T-helper 1 cell treated with Interleukin-12 subunit alpha and Interleukin-12 subunit beta and Interleukin-4 antibody, amounts not matched to agents 30 μg/mL and 1 μg/mL, for 36 hours (primary cell): ENCODE data around the gene PTPRE.
A peak's percentile ranks its signal among the peaks of the same experiment; 100 is the strongest.

Experiments used
- H3K27ac Mint-ChIP-seq: one replicate; pipeline ENCODE4 v1.8.0; 2021; ENCODE audit warnings: mild to moderate bottlenecking, mixed read lengths
- H3K27me3 Mint-ChIP-seq: one replicate; pipeline ENCODE4 v1.8.0; 2021; ENCODE audit warnings: low read depth, mixed read lengths
- H3K36me3 Mint-ChIP-seq: one replicate; pipeline ENCODE4 v1.8.0; 2021; ENCODE audit warnings: low read depth, mixed read lengths
- H3K4me1 Mint-ChIP-seq: one replicate; pipeline ENCODE4 v1.8.0; 2021; ENCODE audit warnings: low read depth, mixed read lengths
- H3K4me3 Mint-ChIP-seq: one replicate; pipeline ENCODE4 v1.8.0; 2021; ENCODE audit warnings: mild to moderate bottlenecking, moderate library complexity, mixed read lengths
- H3K9me3 Mint-ChIP-seq: one replicate; pipeline ENCODE4 v1.8.0; 2021; ENCODE audit warnings: mixed read lengths

The PTPRE gene

GRCh38 chr10:128116851-128117615 lies 210.1 kb downstream of the PTPRE start:
- Mint-ChIP-seq H3K36me3 (peaks cover 52% of the 10 kb centered on the region), H3K27ac (no peak overlapping the region), H3K4me1 (peaks cover 33% of the 10 kb centered on the region), H3K4me3 (no peak overlapping the region), H3K9me3 (no peaks in the 10 kb centered on the region), H3K27me3 (no peaks in the 10 kb centered on the region)

GRCh38 chr10:128121750-128122412 lies 215.0 kb downstream of the PTPRE start:
- no peaks in the 10 kb centered on the region for H3K27me3 Mint-ChIP-seq
- peaks cover 46% of the 10 kb centered on the region for H3K4me1 Mint-ChIP-seq
- no peaks in the 10 kb centered on the region for H3K9me3 Mint-ChIP-seq
- no peak overlapping the region for H3K4me3 Mint-ChIP-seq
- peak overlapping the region; percentile 56 for H3K27ac Mint-ChIP-seq
- H3K36me3 Mint-ChIP-seq, result peaks cover 47% of the 10 kb centered on the region

DNA sequence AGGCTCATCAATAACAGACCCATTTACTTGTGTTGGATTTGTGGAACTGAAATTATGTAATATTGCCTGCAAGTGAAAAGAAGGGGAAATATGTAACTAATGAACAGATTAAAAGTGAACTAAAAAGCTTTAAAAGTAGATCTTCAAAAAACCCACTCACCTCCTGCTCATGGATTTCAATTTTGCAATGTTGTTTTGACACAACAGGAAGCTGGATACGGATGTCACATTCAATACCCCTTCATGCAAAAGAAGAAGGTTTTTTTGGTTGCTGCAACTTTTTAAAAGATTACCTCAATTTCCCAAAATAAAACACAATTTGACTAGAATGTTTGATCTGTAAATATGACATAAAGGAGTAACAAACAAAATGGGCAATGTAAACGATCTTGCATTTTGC lies 216.0 kb downstream of the PTPRE start:
- no peaks in the 10 kb centered on the region for H3K27me3 Mint-ChIP-seq
- H3K9me3 Mint-ChIP-seq, result no peaks in the 10 kb centered on the region
- peak overlapping the region; percentile 12 for H3K4me3 Mint-ChIP-seq
- peaks cover 47% of the 10 kb centered on the region for H3K36me3 Mint-ChIP-seq
- peaks cover 49% of the 10 kb centered on the region for H3K4me1 Mint-ChIP-seq
- peak overlapping the region; percentile 81 for H3K27ac Mint-ChIP-seq

DNA sequence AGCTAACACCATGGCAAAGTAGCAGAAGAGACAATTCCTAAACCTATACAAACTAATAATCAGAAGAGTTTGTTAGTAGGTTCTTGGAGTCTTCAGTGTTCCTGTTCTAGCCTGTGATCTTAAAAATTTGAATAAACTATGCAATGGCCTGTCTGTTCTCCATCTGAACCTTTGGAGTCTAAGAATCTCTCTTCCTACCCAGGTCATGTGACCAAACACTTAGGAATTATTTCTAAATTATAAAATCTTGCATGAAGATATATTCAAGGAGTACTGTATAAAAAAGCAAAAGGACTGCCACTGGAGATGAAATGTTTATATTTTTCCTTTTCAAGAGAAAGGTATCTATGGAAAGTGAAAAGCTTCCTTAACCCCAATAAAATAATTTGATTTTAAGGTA lies 216.9 kb downstream of the PTPRE start:
- Mint-ChIP-seq H3K9me3 (no peaks in the 10 kb centered on the region), H3K27ac (peak overlapping the region; percentile 73), H3K27me3 (no peaks in the 10 kb centered on the region), H3K4me1 (peaks cover 49% of the 10 kb centered on the region), H3K36me3 (peaks cover 42% of the 10 kb centered on the region), H3K4me3 (peak overlapping the region; percentile 99)

GRCh38 chr10:128124813-128125403 lies 218.0 kb downstream of the PTPRE start:
- no peaks in the 10 kb centered on the region for H3K9me3 Mint-ChIP-seq
- H3K27ac Mint-ChIP-seq, result peak overlapping the region; percentile 97
- peaks cover 35% of the 10 kb centered on the region for H3K36me3 Mint-ChIP-seq
- peaks cover 41% of the 10 kb centered on the region for H3K4me1 Mint-ChIP-seq
- no peaks in the 10 kb centered on the region for H3K27me3 Mint-ChIP-seq
- H3K4me3 Mint-ChIP-seq, result peak overlapping the region; percentile 99

- peaks cover 39% of the 10 kb centered on the region for H3K4me1 Mint-ChIP-seq
- H3K36me3 Mint-ChIP-seq, result peaks cover 35% of the 10 kb centered on the region
- H3K27me3 Mint-ChIP-seq, result peaks cover 4% of the 10 kb centered on the region
- H3K4me3 Mint-ChIP-seq, result peak overlapping the region; percentile 99
- peak overlapping the region; percentile 97 for H3K27ac Mint-ChIP-seq
- H3K9me3 Mint-ChIP-seq, result no peaks in the 10 kb centered on the region
Measured at GRCh38 chr10:128125416-128125943, 218.6 kb downstream of the PTPRE start.

- H3K4me3 Mint-ChIP-seq, result peak within 1 kb of the TSS; percentile 99
- H3K9me3 Mint-ChIP-seq, result no peaks in the 10 kb centered on the region
- peaks cover 8% of the 10 kb centered on the region for H3K27me3 Mint-ChIP-seq
- H3K27ac Mint-ChIP-seq, result peak within 1 kb of the TSS; percentile 97
- H3K4me1 Mint-ChIP-seq, result peaks cover 34% of the 10 kb centered on the region
- H3K36me3 Mint-ChIP-seq, result peaks cover 29% of the 10 kb centered on the region
Measured at GRCh38 chr10:128125944-128126764, 219.3 kb downstream of the PTPRE start, which contains the start of gene MKI67. Gene MKI67, minus strand, starts transcription at chr10:128126423. Its CDS starts 756 bp downstream, at chr10:128125667.

GRCh38 chr10:128128582-128128981 lies 221.7 kb downstream of the PTPRE start:
- Mint-ChIP-seq H3K36me3 (peaks cover 18% of the 10 kb centered on the region), H3K27me3 (peaks cover 23% of the 10 kb centered on the region), H3K9me3 (no peaks in the 10 kb centered on the region), H3K4me1 (peaks cover 16% of the 10 kb centered on the region), H3K27ac (no peak overlapping the region), H3K4me3 (no peak overlapping the region)

GRCh38 chr10:128130051-128130450 lies 223.1 kb downstream of the PTPRE start:
- Mint-ChIP-seq H3K4me3 (no peak overlapping the region), H3K27me3 (peaks cover 32% of the 10 kb centered on the region), H3K27ac (no peak overlapping the region), H3K36me3 (peaks cover 5% of the 10 kb centered on the region), H3K4me1 (peaks cover 5% of the 10 kb centered on the region), H3K9me3 (no peaks in the 10 kb centered on the region)
